MCF 10A (cell line): ENCODE data around the gene GSX2. TPM values are rescaled to one million over a fixed set of nuclear protein-coding genes. Genes with fewer than 3 reads are reported as not detected.

Experiments used
- BruUV-seq: library from RNA; stranded (reverse); fragments of 400-500 nt; replicated peaks from 2 replicates; lab custom pipeline; 2021; lab: Mats Ljungman, UMichigan
- CTCF ChIA-PET: fragments of 300-600 bp; sonication (Branson Sonifier 250); formaldehyde crosslinking; extraction: SDS; loops from one replicate; lab custom pipeline; 2021; ENCODE audit warnings: antibody characterized with exemption, inconsistent platforms; lab: Yijun Ruan, JAX
- POLR2A ChIA-PET: fragments of 300-600, 350-650 bp; sonication (Branson Sonifier 250); formaldehyde crosslinking; extraction: SDS; loops from one replicate; lab custom pipeline; 2020; ENCODE audit warnings: antibody characterized with exemption, inconsistent platforms; lab: Yijun Ruan, JAX
- DNase-seq: peaks from one replicate; pipeline ENCODE4 v3.0.0-alpha.2; 2018; ENCODE audit not compliant: unreplicated experiment
- H3K27ac Mint-ChIP-seq: one replicate; pipeline ENCODE4 v1.8.0; 2022; ENCODE audit warnings: mild to moderate bottlenecking, low read depth, mixed read lengths; ENCODE audit not compliant: unreplicated experiment
- H3K27me3 Mint-ChIP-seq: one replicate; pipeline ENCODE4 v1.8.0; 2022; ENCODE audit warnings: mixed read lengths; ENCODE audit not compliant: insufficient read depth, unreplicated experiment
- H3K36me3 Mint-ChIP-seq: one replicate; pipeline ENCODE4 v1.8.0; 2022; ENCODE audit warnings: mild to moderate bottlenecking, moderate library complexity, mixed read lengths; ENCODE audit not compliant: insufficient read depth, unreplicated experiment
- H3K4me1 Mint-ChIP-seq: one replicate; pipeline ENCODE4 v1.8.0; 2022; ENCODE audit warnings: mixed read lengths; ENCODE audit not compliant: insufficient read depth, unreplicated experiment
- H3K4me3 Mint-ChIP-seq: one replicate; pipeline ENCODE4 v1.8.0; 2022; ENCODE audit warnings: mild to moderate bottlenecking, moderate library complexity, mixed read lengths; ENCODE audit not compliant: unreplicated experiment
- H3K9me3 Mint-ChIP-seq: one replicate; pipeline ENCODE4 v1.8.0; 2022; ENCODE audit warnings: mixed read lengths; ENCODE audit not compliant: unreplicated experiment
- intact Hi-C: fragments of 100-400 bp; cut with micrococcal nuclease; formaldehyde crosslinking; loops from 2 replicates; pipeline ENCODE4 v1.14.1; 2022
- total RNA-seq: library from RNA; stranded (reverse); gene quantifications from 2 replicates; pipeline ENCODE4 v1.2.3, GENCODE V29; 2022
- TF ChIP-seq, protein P1 (sequence below): fragments of 200-600 bp; IDR thresholded peaks from one replicate; pipeline ENCODE4 v1.8.0; 2022; ENCODE audit warnings: antibody characterized with exemption, mild to moderate bottlenecking; ENCODE audit not compliant: unreplicated experiment

GSX2 gene
- total RNA-seq, 1 experiment from 2014 or later: not detected

DNA sequence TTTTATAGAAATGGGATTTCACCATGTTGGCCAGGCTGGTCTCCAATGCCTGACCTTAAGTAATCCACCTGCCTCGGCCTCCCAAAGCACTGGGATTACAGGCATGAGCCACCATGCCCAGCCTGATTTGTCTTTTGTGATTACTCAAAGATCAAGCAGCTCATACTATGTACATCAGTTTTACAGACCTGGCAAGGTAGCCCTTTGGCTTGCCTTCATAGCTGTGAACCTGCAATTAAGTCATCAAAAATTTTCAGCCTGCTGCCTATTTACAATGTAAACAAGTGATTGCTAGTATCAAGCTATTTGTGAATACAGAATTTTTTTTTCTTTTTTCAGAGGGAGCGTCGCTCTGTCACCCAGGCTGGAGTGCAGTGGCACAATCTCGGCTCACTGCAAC lies 46.2 kb downstream of the GSX2 start:
- no peak for DNase-seq
- CTCF ChIA-PET: interaction anchor here (0.6 to 1.0 kb wide), 3 partner anchors 144 to 230 kb away, joined by 3 read pairs; no protein-coding TSS in a partner anchor
- Mint-ChIP-seq H3K4me1 (peaks cover 7% of the 10 kb centered on the region), H3K27me3 (no peaks in the 10 kb centered on the region), H3K36me3 (no peaks in the 10 kb centered on the region), H3K9me3 (no peaks in the 10 kb centered on the region), H3K27ac (no peak overlapping the region), H3K4me3 (no peak overlapping the region)
- no TSS peak for BruUV-seq
- TF ChIP-seq, protein P1, sequence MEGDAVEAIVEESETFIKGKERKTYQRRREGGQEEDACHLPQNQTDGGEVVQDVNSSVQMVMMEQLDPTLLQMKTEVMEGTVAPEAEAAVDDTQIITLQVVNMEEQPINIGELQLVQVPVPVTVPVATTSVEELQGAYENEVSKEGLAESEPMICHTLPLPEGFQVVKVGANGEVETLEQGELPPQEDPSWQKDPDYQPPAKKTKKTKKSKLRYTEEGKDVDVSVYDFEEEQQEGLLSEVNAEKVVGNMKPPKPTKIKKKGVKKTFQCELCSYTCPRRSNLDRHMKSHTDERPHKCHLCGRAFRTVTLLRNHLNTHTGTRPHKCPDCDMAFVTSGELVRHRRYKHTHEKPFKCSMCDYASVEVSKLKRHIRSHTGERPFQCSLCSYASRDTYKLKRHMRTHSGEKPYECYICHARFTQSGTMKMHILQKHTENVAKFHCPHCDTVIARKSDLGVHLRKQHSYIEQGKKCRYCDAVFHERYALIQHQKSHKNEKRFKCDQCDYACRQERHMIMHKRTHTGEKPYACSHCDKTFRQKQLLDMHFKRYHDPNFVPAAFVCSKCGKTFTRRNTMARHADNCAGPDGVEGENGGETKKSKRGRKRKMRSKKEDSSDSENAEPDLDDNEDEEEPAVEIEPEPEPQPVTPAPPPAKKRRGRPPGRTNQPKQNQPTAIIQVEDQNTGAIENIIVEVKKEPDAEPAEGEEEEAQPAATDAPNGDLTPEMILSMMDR: no peak
- POLR2A ChIA-PET: interaction anchor here (0.7 kb wide), 1 partner anchor 61 kb away, joined by 3 read pairs; no protein-coding TSS in a partner anchor
- intact Hi-C loops: no loop called here

DNA sequence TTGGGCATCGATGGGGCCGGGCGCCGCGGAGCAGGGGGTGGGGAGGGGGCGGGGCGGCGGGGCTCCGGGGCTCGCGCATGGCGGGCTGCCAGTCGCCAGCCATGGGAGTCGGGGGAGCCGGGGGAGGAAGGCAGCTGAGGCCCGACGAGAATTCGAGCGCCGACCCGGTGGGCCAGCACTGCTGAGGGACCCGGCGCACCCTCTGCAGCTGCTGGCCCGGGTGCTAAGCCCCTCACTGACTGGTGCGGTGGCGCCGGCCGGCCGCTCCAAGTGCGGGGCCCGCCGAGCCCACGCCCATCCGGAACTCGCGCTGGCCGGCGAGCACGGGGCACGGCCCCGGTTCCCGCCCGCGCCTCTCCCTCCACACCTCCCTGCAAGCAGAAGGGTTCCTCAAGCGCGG lies 49.4 kb downstream of the GSX2 start:
- no peak overlapping the region for H3K27ac Mint-ChIP-seq

More for the DNA sequence above, 49.4 kb downstream of the GSX2 start:
- no peaks in the 10 kb centered on the region for H3K36me3 Mint-ChIP-seq
- TF ChIP-seq, protein P1: no peak
- ChIA-PET POLR2A (no interaction called here), CTCF (no interaction called here)
- H3K27me3 Mint-ChIP-seq: no peaks in the 10 kb centered on the region
- no peaks in the 10 kb centered on the region for H3K9me3 Mint-ChIP-seq
- intact Hi-C loops: no loop called here
- BruUV-seq: no TSS peak
- H3K4me3 Mint-ChIP-seq: no peak overlapping the region
- H3K4me1 Mint-ChIP-seq: peaks cover 31% of the 10 kb centered on the region
- no peak for DNase-seq

Other genes with a start within 250 kb of the GSX2 start
- 59.4 and 59.6 TPM in 2 replicates for gene CHIC2, start 35.6 kb upstream of the GSX2 start, total RNA-seq
- gene PDGFRA, start 129.1 kb downstream of the GSX2 start, total RNA-seq: not detected in 2 replicates